ENCODE data around the gene SPATA21. TPM values are rescaled to one million over a fixed set of nuclear protein-coding genes. Genes with fewer than 3 reads are reported as not detected.
A peak's percentile ranks its signal among the peaks of the same experiment; 100 is the strongest.

SPATA21 gene
- total RNA-seq, 4 donors from 2014 or later, result not detected

DNA sequence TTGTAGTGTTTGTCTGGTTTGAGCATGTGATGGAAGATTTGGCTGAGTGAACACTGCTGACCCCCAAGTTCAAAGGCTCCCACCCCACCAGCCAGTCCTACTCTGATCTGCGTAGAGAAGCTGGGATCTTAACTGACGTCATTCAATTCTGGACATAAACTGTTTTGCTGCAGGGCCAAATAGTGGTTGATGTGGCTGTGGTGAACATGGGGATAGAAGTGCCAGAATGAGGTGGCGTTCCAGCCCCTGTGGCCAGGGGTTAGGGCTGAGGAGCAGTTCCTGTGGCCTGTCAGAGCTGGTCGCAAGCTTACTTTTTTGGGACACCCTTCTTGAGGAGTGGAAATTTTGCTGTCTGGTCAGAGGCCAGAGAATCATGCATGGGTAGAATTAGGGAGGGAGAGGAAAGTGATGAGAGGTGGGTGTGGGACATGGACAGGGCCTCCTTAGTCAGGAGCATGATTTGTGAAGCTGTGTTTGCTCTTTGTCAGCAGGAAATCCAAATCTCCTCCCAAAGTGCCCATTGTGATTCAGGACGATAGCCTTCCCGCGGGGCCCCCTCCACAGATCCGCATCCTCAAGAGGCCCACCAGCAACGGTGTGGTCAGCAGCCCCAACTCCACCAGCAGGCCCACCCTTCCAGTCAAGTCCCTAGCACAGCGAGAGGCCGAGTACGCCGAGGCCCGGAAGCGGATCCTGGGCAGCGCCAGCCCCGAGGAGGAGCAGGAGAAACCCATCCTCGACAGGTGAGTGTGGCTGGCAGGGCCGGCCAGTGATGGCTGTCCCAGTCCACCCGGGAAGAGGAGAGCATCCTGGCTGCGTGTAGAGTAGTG, 44.3 kb downstream of the SPATA21 start:
- Histone ChIP-seq H3K9me3 (no peaks in the 10 kb centered on the region), H3K27me3 (no peaks in the 10 kb centered on the region), H3K4me3 (no peak overlapping the region), H3K36me3 (peaks cover 39% of the 10 kb centered on the region), H3K27ac (no peak overlapping the region), H3K4me1 (peaks cover 53% of the 10 kb centered on the region)
- TF ChIP-seq POLR2AphosphoS5 (IDR thresholded peaks at IDR 0.05) (no peak), EP300 (IDR thresholded peaks at IDR 0.05) (no peak), POLR2A (IDR thresholded peaks at IDR 0.05) (no peak)
- TF ChIP-seq, protein P1, sequence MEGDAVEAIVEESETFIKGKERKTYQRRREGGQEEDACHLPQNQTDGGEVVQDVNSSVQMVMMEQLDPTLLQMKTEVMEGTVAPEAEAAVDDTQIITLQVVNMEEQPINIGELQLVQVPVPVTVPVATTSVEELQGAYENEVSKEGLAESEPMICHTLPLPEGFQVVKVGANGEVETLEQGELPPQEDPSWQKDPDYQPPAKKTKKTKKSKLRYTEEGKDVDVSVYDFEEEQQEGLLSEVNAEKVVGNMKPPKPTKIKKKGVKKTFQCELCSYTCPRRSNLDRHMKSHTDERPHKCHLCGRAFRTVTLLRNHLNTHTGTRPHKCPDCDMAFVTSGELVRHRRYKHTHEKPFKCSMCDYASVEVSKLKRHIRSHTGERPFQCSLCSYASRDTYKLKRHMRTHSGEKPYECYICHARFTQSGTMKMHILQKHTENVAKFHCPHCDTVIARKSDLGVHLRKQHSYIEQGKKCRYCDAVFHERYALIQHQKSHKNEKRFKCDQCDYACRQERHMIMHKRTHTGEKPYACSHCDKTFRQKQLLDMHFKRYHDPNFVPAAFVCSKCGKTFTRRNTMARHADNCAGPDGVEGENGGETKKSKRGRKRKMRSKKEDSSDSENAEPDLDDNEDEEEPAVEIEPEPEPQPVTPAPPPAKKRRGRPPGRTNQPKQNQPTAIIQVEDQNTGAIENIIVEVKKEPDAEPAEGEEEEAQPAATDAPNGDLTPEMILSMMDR (IDR thresholded peaks at IDR 0.05), result no peak
- 87% methylated on average over 10 of the region's 21 CpGs for WGBS
- DNase-seq (ENCODE audit: low spot score in 2 of 2), result no peak

DNA sequence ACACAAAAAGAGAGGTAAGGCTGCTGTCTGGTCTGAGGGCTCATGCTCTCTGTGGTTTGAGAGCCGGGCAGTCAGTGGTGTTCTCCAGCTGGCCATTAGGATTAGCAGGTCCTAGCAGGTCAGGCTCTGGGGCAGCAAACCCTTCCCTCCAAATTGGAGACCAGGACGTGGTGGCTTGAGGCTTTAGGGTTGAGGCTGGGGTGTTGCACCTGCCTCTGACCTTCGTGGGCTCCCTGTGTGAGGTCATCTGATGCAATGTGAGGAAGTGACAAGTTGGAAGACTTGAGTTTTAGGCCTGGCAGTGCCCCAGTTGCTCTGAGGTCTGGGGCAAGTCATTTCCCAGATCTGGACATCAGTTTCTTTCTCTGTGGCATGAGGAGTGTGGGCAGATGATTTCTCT, 45.8 kb downstream of the SPATA21 start:
- Histone ChIP-seq H3K36me3 (peaks cover 32% of the 10 kb centered on the region), H3K9me3 (no peaks in the 10 kb centered on the region), H3K4me1 (peaks cover 60% of the 10 kb centered on the region), H3K27me3 (no peaks in the 10 kb centered on the region), H3K27ac (no peak overlapping the region), H3K4me3 (no peak overlapping the region)
- no peak for DNase-seq (ENCODE audit: low spot score in 2 of 2)
- TF ChIP-seq, protein P1 (IDR thresholded peaks at IDR 0.05), result no peak
- TF ChIP-seq POLR2AphosphoS5 (IDR thresholded peaks at IDR 0.05), result no peak
- no peak for TF ChIP-seq POLR2A (IDR thresholded peaks at IDR 0.05)
- no peak for TF ChIP-seq EP300 (IDR thresholded peaks at IDR 0.05)
- 79% methylated on average over 2 of the region's 3 CpGs for WGBS

DNA sequence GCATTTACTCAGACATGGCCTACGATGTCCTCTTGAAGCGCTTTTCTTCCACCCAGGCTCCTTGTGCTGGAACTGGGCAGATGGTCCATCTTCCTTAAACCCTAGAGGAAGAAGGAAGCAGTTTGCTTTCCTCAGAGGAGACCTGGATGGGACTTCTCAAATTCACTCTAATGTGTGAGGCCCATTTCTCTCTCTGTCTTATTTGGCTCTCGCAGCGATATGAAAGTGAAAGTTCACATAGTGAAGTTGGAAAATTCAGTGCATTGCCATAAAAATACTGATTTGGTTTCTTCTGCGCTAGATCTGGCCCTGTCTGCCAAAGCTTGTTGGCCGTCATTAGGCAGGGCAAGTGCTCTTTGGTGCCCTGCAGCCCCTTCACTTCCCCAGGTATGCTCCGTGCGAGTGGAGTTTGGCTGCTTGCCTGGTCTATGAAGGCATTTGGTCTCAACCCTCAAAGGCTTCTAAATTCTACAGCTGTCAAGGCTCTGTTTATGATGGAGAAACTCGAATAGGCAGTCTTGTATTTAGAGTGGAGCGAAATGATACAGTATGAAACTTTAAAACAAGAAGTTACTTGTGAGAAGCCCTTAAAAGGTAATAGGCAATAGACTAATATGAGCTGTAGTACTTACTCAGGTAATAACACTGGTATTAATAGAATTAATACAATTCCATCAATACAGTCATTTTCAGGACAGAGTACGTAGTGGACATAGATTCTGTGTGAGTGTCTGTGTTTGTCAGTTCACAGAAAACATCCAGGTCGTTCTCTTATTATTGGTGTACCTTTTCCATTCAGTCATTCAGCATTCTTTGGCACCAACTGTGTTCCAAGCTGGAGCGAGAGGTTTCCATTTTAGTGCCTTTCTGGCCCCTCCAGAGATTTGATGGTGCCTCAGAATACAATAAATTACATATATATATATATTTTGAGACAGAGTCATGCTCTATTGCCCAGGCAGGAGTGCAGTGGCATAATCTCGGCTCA, 49.7 kb downstream of the SPATA21 start:
- Histone ChIP-seq H3K4me3 (peak overlapping the region; percentile 41), H3K4me1 (peaks cover 58% of the 10 kb centered on the region), H3K9me3 (no peaks in the 10 kb centered on the region), H3K27ac (peak overlapping the region; percentile 33), H3K27me3 (no peaks in the 10 kb centered on the region), H3K36me3 (no peaks in the 10 kb centered on the region)
- WGBS, result 41% methylated on average over 14 of the region's 14 CpGs
- no peak for DNase-seq (ENCODE audit: low spot score in 2 of 2)
- TF ChIP-seq POLR2AphosphoS5 (IDR thresholded peaks at IDR 0.05) (no peak), POLR2A (IDR thresholded peaks at IDR 0.05) (no peak)

DNA sequence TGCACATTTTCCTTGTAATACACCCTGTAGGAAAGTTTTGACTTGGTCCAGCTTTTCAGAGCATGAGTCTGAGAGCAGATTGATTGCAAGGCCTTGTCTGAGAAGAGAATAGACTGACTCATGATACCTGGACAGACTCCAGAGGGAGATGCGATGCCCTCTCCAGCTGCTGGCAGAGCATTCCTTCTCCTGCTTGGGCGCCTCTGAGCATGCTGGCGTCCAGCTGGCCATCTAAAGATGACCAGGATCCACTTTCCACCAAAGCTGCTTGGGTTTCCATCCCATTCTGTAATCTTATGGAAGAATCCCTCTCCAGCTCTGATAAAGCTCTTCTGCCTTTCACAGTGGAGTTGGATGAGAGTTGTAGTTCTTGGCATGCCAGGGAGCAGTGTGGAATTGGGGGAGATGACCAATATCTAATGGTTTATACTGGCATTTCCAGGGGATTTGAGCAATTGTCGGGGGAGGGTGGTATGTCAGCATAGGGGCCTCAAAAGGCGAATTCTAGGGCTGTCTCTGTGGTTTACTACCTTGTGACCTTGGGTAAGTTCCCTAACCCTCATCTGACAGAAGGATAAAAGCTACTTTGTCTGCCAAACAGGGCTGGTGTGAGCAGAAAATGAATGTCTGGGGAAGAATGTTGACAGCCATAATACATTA, 50.6 kb downstream of the SPATA21 start:
- no peaks in the 10 kb centered on the region for H3K27me3 ChIP-seq
- no peaks in the 10 kb centered on the region for H3K9me3 ChIP-seq
- peaks cover 49% of the 10 kb centered on the region for H3K4me1 ChIP-seq
- TF ChIP-seq, protein P1 (IDR thresholded peaks at IDR 0.05), result no peak
- no peak for TF ChIP-seq POLR2AphosphoS5 (IDR thresholded peaks at IDR 0.05)
- no peak for TF ChIP-seq EP300 (IDR thresholded peaks at IDR 0.05)
- no peak for TF ChIP-seq POLR2A (IDR thresholded peaks at IDR 0.05)
- WGBS, result 31% methylated on average over 5 of the region's 5 CpGs
- peak overlapping the region; percentile 33 for H3K27ac ChIP-seq
- no peak for DNase-seq (ENCODE audit: low spot score in 2 of 2)
- H3K36me3 ChIP-seq, result no peaks in the 10 kb centered on the region
- peak overlapping the region; percentile 41 for H3K4me3 ChIP-seq

DNA sequence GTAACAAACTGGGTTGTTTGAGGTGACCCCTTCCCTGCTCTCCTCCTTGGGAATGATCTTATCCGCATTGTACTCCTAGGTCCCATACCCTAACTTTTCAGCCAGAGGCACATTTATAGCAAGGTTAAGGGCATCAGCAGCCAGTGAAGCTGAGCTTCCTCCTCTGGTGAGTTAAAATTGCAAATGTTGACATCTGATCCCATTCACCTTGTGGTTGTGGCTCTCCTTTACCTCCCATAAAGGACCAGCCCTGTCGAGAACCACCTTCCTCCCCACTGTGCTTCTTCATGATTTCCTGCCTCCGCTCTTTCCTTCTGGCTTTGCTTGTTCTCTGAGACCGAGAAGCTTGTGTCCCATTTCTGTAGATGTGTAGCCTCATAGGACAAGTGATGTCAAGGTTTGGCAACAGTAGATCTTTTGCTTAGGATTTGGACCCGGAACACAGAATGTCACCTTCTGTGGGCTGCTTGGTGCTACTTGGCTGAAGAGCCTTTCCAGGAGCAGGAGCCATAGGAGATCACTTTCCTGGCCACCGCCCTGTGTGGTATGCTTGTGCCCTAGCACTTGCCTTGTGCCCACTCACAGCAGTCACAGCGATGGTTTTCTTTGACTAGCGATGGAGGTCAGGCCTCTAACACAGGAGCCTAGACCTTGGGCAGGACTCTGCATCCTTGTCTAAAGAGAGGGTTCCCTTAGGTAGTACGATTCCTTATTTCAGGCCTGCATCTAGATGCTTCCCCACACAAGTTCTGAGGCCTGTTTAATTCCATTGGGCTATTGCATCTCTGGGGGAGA, 51.4 kb downstream of the SPATA21 start:
- Histone ChIP-seq H3K4me1 (peaks cover 44% of the 10 kb centered on the region), H3K36me3 (no peaks in the 10 kb centered on the region), H3K9me3 (no peaks in the 10 kb centered on the region), H3K27ac (peak overlapping the region; percentile 40), H3K27me3 (no peaks in the 10 kb centered on the region), H3K4me3 (no peak overlapping the region)
- TF ChIP-seq POLR2AphosphoS5 (IDR thresholded peaks at IDR 0.05) (no peak), EP300 (IDR thresholded peaks at IDR 0.05) (no peak), POLR2A (IDR thresholded peaks at IDR 0.05) (no peak)
- TF ChIP-seq, protein P1 (IDR thresholded peaks at IDR 0.05), result no peak
- DNase-seq (ENCODE audit: low spot score in 2 of 2), result no peak
- WGBS, result 88% methylated on average over 8 of the region's 9 CpGs

Measured in suprapubic skin (tissue), 4 donors.